ENCODE data around the gene PANK2.

DNA sequence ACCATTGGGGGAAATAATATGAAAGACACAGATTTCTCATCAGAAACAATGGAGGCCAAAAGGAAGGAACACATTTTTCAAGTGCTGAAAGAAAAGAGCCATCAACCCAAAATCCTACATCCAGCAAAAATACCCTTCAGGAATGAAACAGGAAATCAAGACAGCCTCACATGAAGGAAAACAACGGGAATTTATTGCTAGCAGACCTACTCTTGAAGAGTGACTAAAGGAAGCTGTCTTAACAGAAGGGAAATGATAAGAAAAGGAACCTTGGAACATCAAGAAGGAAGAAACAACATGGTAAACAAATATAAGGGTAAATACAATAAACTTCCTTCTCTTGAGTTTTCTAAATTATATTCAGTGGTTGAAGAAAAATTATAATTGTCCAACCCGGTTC lies 82.0 kb downstream of the PANK2 start:
- TF ChIP-seq, protein P1, sequence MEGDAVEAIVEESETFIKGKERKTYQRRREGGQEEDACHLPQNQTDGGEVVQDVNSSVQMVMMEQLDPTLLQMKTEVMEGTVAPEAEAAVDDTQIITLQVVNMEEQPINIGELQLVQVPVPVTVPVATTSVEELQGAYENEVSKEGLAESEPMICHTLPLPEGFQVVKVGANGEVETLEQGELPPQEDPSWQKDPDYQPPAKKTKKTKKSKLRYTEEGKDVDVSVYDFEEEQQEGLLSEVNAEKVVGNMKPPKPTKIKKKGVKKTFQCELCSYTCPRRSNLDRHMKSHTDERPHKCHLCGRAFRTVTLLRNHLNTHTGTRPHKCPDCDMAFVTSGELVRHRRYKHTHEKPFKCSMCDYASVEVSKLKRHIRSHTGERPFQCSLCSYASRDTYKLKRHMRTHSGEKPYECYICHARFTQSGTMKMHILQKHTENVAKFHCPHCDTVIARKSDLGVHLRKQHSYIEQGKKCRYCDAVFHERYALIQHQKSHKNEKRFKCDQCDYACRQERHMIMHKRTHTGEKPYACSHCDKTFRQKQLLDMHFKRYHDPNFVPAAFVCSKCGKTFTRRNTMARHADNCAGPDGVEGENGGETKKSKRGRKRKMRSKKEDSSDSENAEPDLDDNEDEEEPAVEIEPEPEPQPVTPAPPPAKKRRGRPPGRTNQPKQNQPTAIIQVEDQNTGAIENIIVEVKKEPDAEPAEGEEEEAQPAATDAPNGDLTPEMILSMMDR (IDR thresholded peaks at IDR 0.05), result no peak
- no peak for TF ChIP-seq POLR2A (IDR thresholded peaks at IDR 0.05)

Measured in body of pancreas (tissue), 4 donors.